ENCODE results near the gene HSBP1L1. TPM values are rescaled to one million over a fixed set of nuclear protein-coding genes. Genes with fewer than 3 reads are reported as not detected.
A peak's percentile ranks its signal among the peaks of the same experiment; 100 is the strongest.

The HSBP1L1 gene
- total and polyA plus RNA-seq, 2 of the 13 experiments (the other 11 are each of a cell fraction or from before 2014, with no cell fraction given) = 22.6 to 45.1 TPM

GRCh38 chr18:79988071-79988450 lies 23.6 kb downstream of the HSBP1L1 start:
- FAIRE-seq (no peak), DNase-seq (ENCODE audit: low spot score) (peak; percentile 45), ATAC-seq (peak; percentile 76)
- Histone ChIP-seq H3K9me3 (ENCODE audit: low read length) (no peaks in the 10 kb centered on the region), H3K36me3 (replicated peaks in 1 of 2; ENCODE audit: control insufficient read depth in 1 of 2, insufficient read depth in 2 of 2, low read length in 2 of 2) (peaks cover 3 to 13% of the 10 kb centered on the region in 2 experiments; a peak in 4 of 5 replicates), H3K9ac (ENCODE audit: insufficient read depth, low read depth, low read length) (peak overlapping the region; percentile 92), H4K20me1 (ENCODE audit: insufficient read depth, low read length) (peaks cover 31% of the 10 kb centered on the region), H3K27me3 (ENCODE audit: control insufficient read depth in 1 of 2, insufficient read depth in 2 of 2, low read length in 2 of 2) (no peaks in the 10 kb centered on the region; a peak in 1 of 5 replicates), H3K4me2 (ENCODE audit: low read depth, low read length) (peak overlapping the region; percentile 97), H3K4me3 (replicated peaks in 1 of 3; ENCODE audit: insufficient read depth in 1 of 3, low read depth in 2 of 3, low read length in 3 of 3) (peak overlapping the region; percentile 84 to 96 (median 85)), H3K4me1 (ENCODE audit: insufficient read depth, low read length) (peaks cover 51% of the 10 kb centered on the region), H3K27ac (ENCODE audit: extremely low read length, insufficient read depth, low read length) (peak overlapping the region; percentile 85), H3K79me2 (ENCODE audit: insufficient read depth, low read length) (peaks cover 54% of the 10 kb centered on the region), H2AFZ (ENCODE audit: low read length) (no peak overlapping the region)
- ChIA-PET CTCF (ENCODE audit: low intra/inter-chr PET ratio, low total read pairs) (interaction anchor here (2.1 kb wide), 1 partner anchor 53 kb away, joined by 8 read pairs; no protein-coding TSS in a partner anchor), POLR2A (interaction anchor here (0.9 to 6.1 kb wide), 6 partner anchors 21 to 121 kb away, joined by 3 to 45 read pairs (median 6); partner anchors contain the start of genes ADNP2, HSBP1L1 and RBFA)
- intact Hi-C loops (cut with micrococcal nuclease; ENCODE audit: unreplicated experiment) = loop anchor here (1.0 to 2.0 kb wide), 4 partner anchors 37 to 117 kb away; partner anchors contain the start of genes RBFA and SLC66A2
- in situ Hi-C loops (cut with HindIII; ENCODE audit: extremely low pct_ligation_motif_present, low pct_unique_long_range_greater_than_20kb) = loop anchor here (5.0 kb wide), 1 partner anchor 44 kb away; the partner anchor contains the start of gene RBFA
- BruUV-seq (replicated peaks) = no TSS peak
- 0% methylated on average over 4 of the region's 48 CpGs for WGBS (ENCODE audit: low lambda C conversion rate)
- TF ChIP-seq EZH2 (conservative IDR thresholded peaks at IDR 0.05; ENCODE audit: low read depth, low read length) (no peak), CBX5 (CRISPR knock-in tag; IDR thresholded peaks at IDR 0.05; ENCODE audit: borderline replicate concordance) (peak; percentile 64; the same call in 1 of the 2 replicates), ZNF839 (CRISPR knock-in tag; IDR thresholded peaks at IDR 0.05; ENCODE audit: borderline replicate concordance) (no peak), ZNF607 (CRISPR knock-in tag; IDR thresholded peaks at IDR 0.05; ENCODE audit: borderline replicate concordance) (no peak; the same call in 1 of the 2 replicates), DZIP1 (CRISPR knock-in tag; IDR thresholded peaks at IDR 0.05) (no peak), ZBTB40 (IDR thresholded peaks at IDR 0.05) (no peak), ZBTB40 (CRISPR knock-in tag; IDR thresholded peaks at IDR 0.05) (peak; percentile 76)
- TF ChIP-seq, protein P1, sequence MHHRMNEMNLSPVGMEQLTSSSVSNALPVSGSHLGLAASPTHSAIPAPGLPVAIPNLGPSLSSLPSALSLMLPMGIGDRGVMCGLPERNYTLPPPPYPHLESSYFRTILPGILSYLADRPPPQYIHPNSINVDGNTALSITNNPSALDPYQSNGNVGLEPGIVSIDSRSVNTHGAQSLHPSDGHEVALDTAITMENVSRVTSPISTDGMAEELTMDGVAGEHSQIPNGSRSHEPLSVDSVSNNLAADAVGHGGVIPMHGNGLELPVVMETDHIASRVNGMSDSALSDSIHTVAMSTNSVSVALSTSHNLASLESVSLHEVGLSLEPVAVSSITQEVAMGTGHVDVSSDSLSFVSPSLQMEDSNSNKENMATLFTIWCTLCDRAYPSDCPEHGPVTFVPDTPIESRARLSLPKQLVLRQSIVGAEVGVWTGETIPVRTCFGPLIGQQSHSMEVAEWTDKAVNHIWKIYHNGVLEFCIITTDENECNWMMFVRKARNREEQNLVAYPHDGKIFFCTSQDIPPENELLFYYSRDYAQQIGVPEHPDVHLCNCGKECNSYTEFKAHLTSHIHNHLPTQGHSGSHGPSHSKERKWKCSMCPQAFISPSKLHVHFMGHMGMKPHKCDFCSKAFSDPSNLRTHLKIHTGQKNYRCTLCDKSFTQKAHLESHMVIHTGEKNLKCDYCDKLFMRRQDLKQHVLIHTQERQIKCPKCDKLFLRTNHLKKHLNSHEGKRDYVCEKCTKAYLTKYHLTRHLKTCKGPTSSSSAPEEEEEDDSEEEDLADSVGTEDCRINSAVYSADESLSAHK (CRISPR knock-in tag; IDR thresholded peaks at IDR 0.05; ENCODE audit: borderline replicate concordance) = no peak

Data from HepG2 (cell line).